Stimulated activated naive CD8-positive, alpha-beta T cell treated with anti-CD3 and anti-CD28 coated beads, Interleukin-15, Interleukin-2, amounts not matched to agents 100 ng/mL and 50 ng/mL, for 24 hours (primary cell): ENCODE data around the gene GULP1.

Experiments
- H3K27ac Mint-ChIP-seq: one replicate; pipeline ENCODE4 v1.8.0; 2021; ENCODE audit warnings: mild to moderate bottlenecking, mixed read lengths
- H3K27me3 Mint-ChIP-seq: one replicate; pipeline ENCODE4 v1.8.0; 2021; ENCODE audit warnings: mixed read lengths
- H3K36me3 Mint-ChIP-seq: one replicate; pipeline ENCODE4 v1.8.0; 2021; ENCODE audit warnings: low read depth, mixed read lengths
- H3K4me1 Mint-ChIP-seq: one replicate; pipeline ENCODE4 v1.8.0; 2021; ENCODE audit warnings: low read depth, mixed read lengths
- H3K4me3 Mint-ChIP-seq: one replicate; pipeline ENCODE4 v1.8.0; 2021; ENCODE audit warnings: mild to moderate bottlenecking, mixed read lengths
- H3K9me3 Mint-ChIP-seq: one replicate; pipeline ENCODE4 v1.8.0; 2021; ENCODE audit warnings: mixed read lengths

GULP1 gene

GRCh38 chr2:188306271-188306670, 14.6 kb downstream of the GULP1 start:
- Mint-ChIP-seq H3K27me3 (no peaks in the 10 kb centered on the region), H3K4me1 (no peaks in the 10 kb centered on the region), H3K4me3 (no peak overlapping the region), H3K27ac (no peak overlapping the region), H3K9me3 (peaks cover 5% of the 10 kb centered on the region), H3K36me3 (no peaks in the 10 kb centered on the region)

- H3K27me3 Mint-ChIP-seq = no peaks in the 10 kb centered on the region
- no peaks in the 10 kb centered on the region for H3K4me1 Mint-ChIP-seq
- H3K9me3 Mint-ChIP-seq = peaks cover 5% of the 10 kb centered on the region
- no peak overlapping the region for H3K4me3 Mint-ChIP-seq
- no peaks in the 10 kb centered on the region for H3K36me3 Mint-ChIP-seq
- no peak overlapping the region for H3K27ac Mint-ChIP-seq
Measured at GRCh38 chr2:188307850-188308283, 16.2 kb downstream of the GULP1 start.

GRCh38 chr2:188308483-188308882, 16.8 kb downstream of the GULP1 start:
- no peak overlapping the region for H3K27ac Mint-ChIP-seq

GRCh38 chr2:188309364-188309763, 17.7 kb downstream of the GULP1 start:
- peaks cover 8% of the 10 kb centered on the region for H3K9me3 Mint-ChIP-seq
- no peaks in the 10 kb centered on the region for H3K27me3 Mint-ChIP-seq
- H3K27ac Mint-ChIP-seq = no peak overlapping the region
- no peaks in the 10 kb centered on the region for H3K36me3 Mint-ChIP-seq
- no peaks in the 10 kb centered on the region for H3K4me1 Mint-ChIP-seq
- H3K4me3 Mint-ChIP-seq = no peak overlapping the region

More at GRCh38 chr2:188308483-188308882, 16.8 kb downstream of the GULP1 start:
- no peaks in the 10 kb centered on the region for H3K27me3 Mint-ChIP-seq
- H3K9me3 Mint-ChIP-seq = peaks cover 8% of the 10 kb centered on the region
- H3K36me3 Mint-ChIP-seq = no peaks in the 10 kb centered on the region
- H3K4me3 Mint-ChIP-seq = no peak overlapping the region
- no peaks in the 10 kb centered on the region for H3K4me1 Mint-ChIP-seq

DNA sequence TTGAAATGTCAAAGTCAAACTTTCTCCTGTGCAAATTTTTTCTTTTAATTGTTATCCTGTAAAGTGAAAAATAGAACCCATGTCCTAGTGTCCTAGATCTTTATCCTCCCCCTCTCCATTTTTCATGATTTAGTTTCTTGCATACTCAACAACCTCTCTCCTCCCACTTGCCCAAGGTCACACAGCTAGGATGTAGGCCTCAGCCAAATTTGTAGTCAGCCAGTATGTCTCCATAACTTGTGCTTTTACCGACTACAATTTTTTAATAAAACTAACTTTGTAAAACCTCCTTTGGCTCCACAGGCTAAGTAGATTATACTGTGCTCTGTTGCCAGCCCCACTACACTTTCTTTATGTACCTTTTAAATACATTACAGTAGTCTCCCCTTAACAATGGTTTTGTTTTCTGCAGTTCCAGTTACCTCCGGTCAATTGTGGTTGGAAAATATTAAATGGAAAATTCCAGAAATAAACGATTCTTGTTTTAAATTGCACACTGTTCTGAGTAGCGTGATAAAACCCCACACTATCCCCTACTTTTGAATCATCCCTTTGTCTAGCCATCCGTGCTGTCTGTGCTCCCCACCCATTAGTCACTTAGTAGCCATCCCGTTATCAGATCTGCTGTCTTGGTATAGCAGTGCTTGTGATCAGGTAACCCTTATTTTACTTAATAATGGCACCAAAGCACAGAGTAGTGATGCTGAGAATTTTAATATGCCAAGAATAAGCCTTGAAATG, 22.8 kb downstream of the GULP1 start:
- Mint-ChIP-seq H3K36me3 (no peaks in the 10 kb centered on the region), H3K27me3 (no peaks in the 10 kb centered on the region), H3K4me1 (no peaks in the 10 kb centered on the region), H3K9me3 (peaks cover 12% of the 10 kb centered on the region), H3K4me3 (no peak overlapping the region), H3K27ac (no peak overlapping the region)

DNA sequence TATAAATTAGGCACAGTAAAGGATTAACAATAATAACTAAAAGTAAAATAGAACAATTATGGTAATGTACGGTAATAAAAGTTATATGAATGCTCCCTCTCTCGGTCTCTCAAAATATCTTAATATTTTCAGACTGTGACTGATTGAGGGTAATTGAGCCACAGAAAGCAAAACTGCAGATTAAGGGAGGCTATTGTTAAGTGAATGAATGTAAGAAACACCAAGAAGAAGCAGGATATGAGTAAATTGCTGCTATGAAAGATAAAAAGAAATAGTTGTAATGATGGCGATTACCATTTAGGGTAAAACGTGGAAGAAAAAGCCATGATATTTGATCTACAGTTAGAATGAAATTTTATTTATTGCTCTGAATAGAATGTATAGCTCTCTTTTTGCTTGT, 24.1 kb downstream of the GULP1 start:
- H3K27ac Mint-ChIP-seq = no peak overlapping the region
- H3K36me3 Mint-ChIP-seq = no peaks in the 10 kb centered on the region
- no peak overlapping the region for H3K4me3 Mint-ChIP-seq
- peaks cover 7% of the 10 kb centered on the region for H3K9me3 Mint-ChIP-seq
- H3K4me1 Mint-ChIP-seq = no peaks in the 10 kb centered on the region
- H3K27me3 Mint-ChIP-seq = no peaks in the 10 kb centered on the region

GRCh38 chr2:188316342-188316741, 24.7 kb downstream of the GULP1 start:
- Mint-ChIP-seq H3K4me3 (no peak overlapping the region), H3K9me3 (peaks cover 7% of the 10 kb centered on the region), H3K36me3 (no peaks in the 10 kb centered on the region), H3K4me1 (no peaks in the 10 kb centered on the region), H3K27me3 (no peaks in the 10 kb centered on the region), H3K27ac (no peak overlapping the region)

- Mint-ChIP-seq H3K9me3 (peaks cover 7% of the 10 kb centered on the region), H3K27ac (no peak overlapping the region), H3K36me3 (no peaks in the 10 kb centered on the region), H3K4me3 (no peak overlapping the region), H3K27me3 (no peaks in the 10 kb centered on the region), H3K4me1 (no peaks in the 10 kb centered on the region)
Measured at GRCh38 chr2:188316791-188317423, 25.2 kb downstream of the GULP1 start.

DNA sequence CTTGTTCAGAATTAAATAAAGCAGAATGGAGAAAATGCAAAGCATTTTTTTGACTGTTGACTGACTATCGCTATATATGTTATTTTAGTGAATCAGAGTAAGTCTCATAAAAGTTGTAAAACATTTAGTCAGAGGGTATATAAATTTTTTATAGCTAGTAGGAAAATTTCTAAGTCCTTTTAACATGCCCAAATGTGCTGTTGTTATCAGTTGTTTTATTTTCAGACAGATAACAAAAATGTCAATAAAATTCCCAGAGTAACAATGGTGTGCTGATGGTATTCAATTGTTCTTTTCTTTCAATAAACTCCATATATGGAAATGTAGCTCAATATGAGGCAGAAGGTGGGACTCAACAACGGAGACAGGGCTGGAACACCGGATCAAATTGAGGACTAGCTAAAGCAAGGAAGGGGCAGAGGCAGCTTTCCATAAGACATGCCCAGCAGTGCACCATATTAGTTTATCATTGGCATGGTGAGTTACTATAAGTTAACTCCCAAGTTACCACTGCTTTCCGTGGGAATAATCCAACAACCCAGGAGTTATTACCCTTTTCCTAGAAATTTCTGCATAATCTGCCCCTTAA, 26.6 kb downstream of the GULP1 start:
- Mint-ChIP-seq H3K27me3 (no peaks in the 10 kb centered on the region), H3K36me3 (no peaks in the 10 kb centered on the region), H3K4me1 (no peaks in the 10 kb centered on the region), H3K4me3 (no peak overlapping the region), H3K9me3 (peaks cover 4% of the 10 kb centered on the region), H3K27ac (no peak overlapping the region)

- Mint-ChIP-seq H3K9me3 (peaks cover under 1% of the 10 kb centered on the region), H3K4me1 (no peaks in the 10 kb centered on the region), H3K27me3 (no peaks in the 10 kb centered on the region), H3K27ac (no peak overlapping the region), H3K36me3 (no peaks in the 10 kb centered on the region), H3K4me3 (no peak overlapping the region)
Measured at GRCh38 chr2:188319838-188320237, 28.2 kb downstream of the GULP1 start.

GRCh38 chr2:188320861-188321260, 29.2 kb downstream of the GULP1 start:
- no peaks in the 10 kb centered on the region for H3K36me3 Mint-ChIP-seq
- no peaks in the 10 kb centered on the region for H3K9me3 Mint-ChIP-seq
- H3K27me3 Mint-ChIP-seq = no peaks in the 10 kb centered on the region
- no peak overlapping the region for H3K4me3 Mint-ChIP-seq
- H3K27ac Mint-ChIP-seq = no peak overlapping the region
- no peaks in the 10 kb centered on the region for H3K4me1 Mint-ChIP-seq

DNA sequence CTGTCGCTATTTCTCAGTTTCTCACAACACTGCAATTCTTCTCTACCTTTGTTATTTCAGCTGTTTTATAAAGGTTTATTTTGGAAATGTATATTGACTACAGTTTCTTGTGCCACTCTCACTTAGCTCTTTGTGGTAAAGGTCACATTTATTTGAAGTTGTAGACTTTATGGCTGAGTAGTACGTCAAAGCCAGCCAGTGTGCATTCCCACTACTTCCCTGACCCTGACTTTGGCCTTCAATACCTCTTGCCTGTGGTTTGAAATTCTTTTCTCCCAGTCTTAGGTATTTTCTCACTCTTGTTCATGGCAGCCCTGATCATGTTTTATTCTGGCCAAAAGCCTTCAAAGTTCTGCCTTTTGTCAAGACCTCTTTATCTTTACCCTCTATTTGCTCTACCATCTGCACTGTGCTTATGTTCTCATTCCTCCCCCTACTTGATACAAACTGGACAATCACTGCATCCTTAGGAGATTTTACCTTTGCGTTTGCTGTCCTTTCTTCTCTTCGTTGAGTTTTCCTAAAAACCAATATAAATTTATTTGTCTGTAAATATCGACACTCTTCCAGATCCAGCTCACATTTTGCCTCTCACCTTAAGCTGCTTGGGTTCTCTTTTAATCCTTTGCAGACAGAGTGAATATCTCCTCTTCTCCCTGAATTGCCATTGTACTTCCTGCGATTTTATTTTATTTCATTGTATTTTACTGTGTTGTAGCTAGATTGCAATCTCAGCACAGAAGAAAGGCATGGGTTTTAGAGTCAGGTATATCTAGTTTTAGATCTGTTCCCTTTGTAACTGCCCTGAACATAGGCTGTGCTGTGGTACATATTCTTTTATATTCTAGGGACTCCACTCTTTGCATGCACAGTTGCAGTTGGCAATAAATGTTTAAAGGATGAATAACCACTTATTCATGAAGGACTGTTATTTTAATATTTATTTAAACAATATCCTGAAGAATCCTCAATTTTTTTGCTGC, 31.2 kb downstream of the GULP1 start:
- no peaks in the 10 kb centered on the region for H3K4me1 Mint-ChIP-seq
- no peaks in the 10 kb centered on the region for H3K9me3 Mint-ChIP-seq
- no peak overlapping the region for H3K27ac Mint-ChIP-seq
- no peaks in the 10 kb centered on the region for H3K36me3 Mint-ChIP-seq
- H3K4me3 Mint-ChIP-seq = no peak overlapping the region
- H3K27me3 Mint-ChIP-seq = no peaks in the 10 kb centered on the region

DNA sequence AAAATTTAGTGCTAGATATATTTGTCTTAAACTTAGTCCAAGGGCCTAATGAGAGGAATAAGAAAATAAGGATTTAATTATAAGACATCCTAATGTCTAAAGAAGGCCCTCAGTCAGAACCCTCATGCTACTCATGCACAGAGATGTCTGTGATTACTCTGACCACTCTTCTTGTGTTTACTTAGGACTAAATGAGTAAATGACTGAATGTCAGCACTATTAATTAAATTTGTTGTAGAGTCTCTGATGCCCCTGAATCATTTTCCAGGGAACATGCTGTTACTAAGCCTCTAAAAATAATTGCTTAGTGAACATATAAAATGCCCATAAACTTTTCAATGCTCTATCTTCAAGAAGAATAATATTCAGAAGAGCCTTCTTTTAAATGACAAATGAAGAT, 32.4 kb downstream of the GULP1 start:
- no peaks in the 10 kb centered on the region for H3K4me1 Mint-ChIP-seq
- H3K27me3 Mint-ChIP-seq = no peaks in the 10 kb centered on the region
- no peak overlapping the region for H3K27ac Mint-ChIP-seq
- H3K36me3 Mint-ChIP-seq = no peaks in the 10 kb centered on the region
- H3K4me3 Mint-ChIP-seq = no peak overlapping the region
- H3K9me3 Mint-ChIP-seq = no peaks in the 10 kb centered on the region

GRCh38 chr2:188326290-188326668, 34.6 kb downstream of the GULP1 start:
- no peaks in the 10 kb centered on the region for H3K4me1 Mint-ChIP-seq
- H3K4me3 Mint-ChIP-seq = no peak overlapping the region
- H3K27me3 Mint-ChIP-seq = no peaks in the 10 kb centered on the region
- no peak overlapping the region for H3K27ac Mint-ChIP-seq
- no peaks in the 10 kb centered on the region for H3K36me3 Mint-ChIP-seq
- H3K9me3 Mint-ChIP-seq = no peaks in the 10 kb centered on the region
